DND-41 (cell line): ENCODE measurements around the gene TST.

Source experiments
- ATAC-seq: fragments of 200-7000 bp; cut with Tn5 transposase; 3 replicates; pipeline ENCODE4 v1.9.1; 2021; ENCODE audit warnings: low read depth; ENCODE audit not compliant: insufficient read depth
- DNase-seq: peaks from one replicate; pipeline ENCODE4 v3.0.0-alpha.2; 2020
- H2AFZ ChIP-seq: 2 replicates; pipeline ENCODE4 v1.6.0; 2012; ENCODE audit warnings: low read depth, low read length
- H3K27ac ChIP-seq: 2 replicates; pipeline ENCODE4 v1.5.1; 2012; ENCODE audit warnings: low read length, inconsistent platforms
- H3K27me3 ChIP-seq: fragments of 200-600 bp; sonication (generic); 2 replicates; pipeline ENCODE4 v1.6.0; 2012; ENCODE audit warnings: low read length, mild to moderate bottlenecking, inconsistent platforms; ENCODE audit not compliant: insufficient read depth, poor library complexity
- H3K36me3 ChIP-seq: 2 replicates; pipeline ENCODE4 v1.5.1; 2012; ENCODE audit warnings: low read length, inconsistent platforms; ENCODE audit not compliant: insufficient read depth
- H3K4me1 ChIP-seq: 2 replicates; pipeline ENCODE4 v1.5.1; 2012; ENCODE audit warnings: mild to moderate bottlenecking, low read length; ENCODE audit not compliant: insufficient read depth
- H3K4me2 ChIP-seq: 2 replicates; pipeline ENCODE4 v1.6.0; 2012; ENCODE audit warnings: mild to moderate bottlenecking, moderate library complexity, low read length, inconsistent platforms; ENCODE audit not compliant: insufficient read depth
- H3K4me3 ChIP-seq, 2 experiments: fragments of 200-600 bp in 1 of 2; shearing (Covaris generic) in 1 of 2; 2 replicates each; pipeline ENCODE4 v1.5.1; 2012 to 2016; ENCODE audit warnings: inconsistent platforms in 2 of 2, low read length in 2 of 2, mild to moderate bottlenecking in 2 of 2, low read depth in 1 of 2, moderate library complexity in 1 of 2
- H3K79me2 ChIP-seq: 2 replicates; pipeline ENCODE4 v1.6.0; 2012; ENCODE audit warnings: low read length, inconsistent platforms; ENCODE audit not compliant: insufficient read depth
- H3K9ac ChIP-seq: 2 replicates; pipeline ENCODE4 v1.6.0; 2012; ENCODE audit warnings: low read depth, mild to moderate bottlenecking, inconsistent platforms, low read length, moderate library complexity
- H3K9me3 ChIP-seq: 2 replicates; pipeline ENCODE4 v1.5.1; 2012; ENCODE audit warnings: low read length, moderate library complexity, mild to moderate bottlenecking, inconsistent platforms; ENCODE audit not compliant: insufficient read depth, severe bottlenecking
- H4K20me1 ChIP-seq: 2 replicates; pipeline ENCODE4 v1.6.0; 2012; ENCODE audit warnings: low read length; ENCODE audit not compliant: insufficient read depth
- EZH2 ChIP-seq: IDR thresholded peaks from 3 replicates; pipeline ENCODE4 v1.6.1; 2012; ENCODE audit warnings: borderline replicate concordance, low read depth, mild to moderate bottlenecking, moderate library complexity, low read length, inconsistent platforms; ENCODE audit not compliant: severe bottlenecking
- TF ChIP-seq, protein P1 (sequence below): IDR thresholded peaks from 2 replicates; pipeline ENCODE4 v1.5.1; 2012; ENCODE audit warnings: borderline replicate concordance, low read length, moderate library complexity, mild to moderate bottlenecking; ENCODE audit not compliant: poor library complexity, severe bottlenecking; ENCODE audit errors: extremely low read depth

Gene TST

DNA sequence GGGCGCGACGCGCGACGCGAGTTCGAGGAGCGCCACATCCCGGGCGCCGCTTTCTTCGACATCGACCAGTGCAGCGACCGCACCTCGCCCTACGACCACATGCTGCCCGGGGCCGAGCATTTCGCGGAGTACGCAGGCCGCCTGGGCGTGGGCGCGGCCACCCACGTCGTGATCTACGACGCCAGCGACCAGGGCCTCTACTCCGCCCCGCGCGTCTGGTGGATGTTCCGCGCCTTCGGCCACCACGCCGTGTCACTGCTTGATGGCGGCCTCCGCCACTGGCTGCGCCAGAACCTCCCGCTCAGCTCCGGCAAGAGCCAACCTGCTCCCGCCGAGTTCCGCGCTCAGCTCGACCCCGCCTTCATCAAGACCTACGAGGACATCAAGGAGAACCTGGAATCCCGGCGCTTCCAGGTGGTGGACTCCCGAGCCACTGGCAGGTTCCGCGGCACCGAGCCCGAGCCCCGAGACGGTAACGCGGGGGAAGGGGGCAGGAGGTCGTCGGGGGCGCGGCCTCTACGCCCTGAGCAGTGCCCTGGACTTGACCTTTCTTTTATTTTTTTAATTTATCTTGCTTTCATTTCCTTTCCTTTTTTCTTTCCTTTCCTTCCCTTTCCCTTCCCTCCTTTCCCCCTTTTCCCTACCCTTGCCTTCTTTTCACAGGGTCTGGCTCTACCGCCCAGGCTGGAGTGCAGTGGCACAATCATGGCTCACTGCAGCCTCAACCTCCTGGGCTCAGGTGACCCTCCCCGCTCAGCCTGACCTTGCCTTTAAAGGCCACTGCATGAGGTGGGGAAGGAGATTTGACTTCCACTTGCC is 5.3 kb upstream of the TST start:
- no peaks in the 10 kb centered on the region; the same call in 1 of the 2 replicates for H4K20me1 ChIP-seq
- H2AFZ ChIP-seq, result no peak overlapping the region
- ATAC-seq (no peak), DNase-seq (no peak)
- no peaks in the 10 kb centered on the region for H3K79me2 ChIP-seq
- H3K27ac ChIP-seq, result no peak overlapping the region
- no peaks in the 10 kb centered on the region for H3K36me3 ChIP-seq
- no peak overlapping the region for H3K4me3 ChIP-seq
- TF ChIP-seq EZH2, result no peak
- TF ChIP-seq, protein P1, sequence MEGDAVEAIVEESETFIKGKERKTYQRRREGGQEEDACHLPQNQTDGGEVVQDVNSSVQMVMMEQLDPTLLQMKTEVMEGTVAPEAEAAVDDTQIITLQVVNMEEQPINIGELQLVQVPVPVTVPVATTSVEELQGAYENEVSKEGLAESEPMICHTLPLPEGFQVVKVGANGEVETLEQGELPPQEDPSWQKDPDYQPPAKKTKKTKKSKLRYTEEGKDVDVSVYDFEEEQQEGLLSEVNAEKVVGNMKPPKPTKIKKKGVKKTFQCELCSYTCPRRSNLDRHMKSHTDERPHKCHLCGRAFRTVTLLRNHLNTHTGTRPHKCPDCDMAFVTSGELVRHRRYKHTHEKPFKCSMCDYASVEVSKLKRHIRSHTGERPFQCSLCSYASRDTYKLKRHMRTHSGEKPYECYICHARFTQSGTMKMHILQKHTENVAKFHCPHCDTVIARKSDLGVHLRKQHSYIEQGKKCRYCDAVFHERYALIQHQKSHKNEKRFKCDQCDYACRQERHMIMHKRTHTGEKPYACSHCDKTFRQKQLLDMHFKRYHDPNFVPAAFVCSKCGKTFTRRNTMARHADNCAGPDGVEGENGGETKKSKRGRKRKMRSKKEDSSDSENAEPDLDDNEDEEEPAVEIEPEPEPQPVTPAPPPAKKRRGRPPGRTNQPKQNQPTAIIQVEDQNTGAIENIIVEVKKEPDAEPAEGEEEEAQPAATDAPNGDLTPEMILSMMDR, result no peak
- H3K9me3 ChIP-seq, result no peaks in the 10 kb centered on the region
- peaks cover 15% of the 10 kb centered on the region for H3K27me3 ChIP-seq
- H3K9ac ChIP-seq, result no peak overlapping the region
- no peak overlapping the region for H3K4me2 ChIP-seq
- no peaks in the 10 kb centered on the region for H3K4me1 ChIP-seq

DNA sequence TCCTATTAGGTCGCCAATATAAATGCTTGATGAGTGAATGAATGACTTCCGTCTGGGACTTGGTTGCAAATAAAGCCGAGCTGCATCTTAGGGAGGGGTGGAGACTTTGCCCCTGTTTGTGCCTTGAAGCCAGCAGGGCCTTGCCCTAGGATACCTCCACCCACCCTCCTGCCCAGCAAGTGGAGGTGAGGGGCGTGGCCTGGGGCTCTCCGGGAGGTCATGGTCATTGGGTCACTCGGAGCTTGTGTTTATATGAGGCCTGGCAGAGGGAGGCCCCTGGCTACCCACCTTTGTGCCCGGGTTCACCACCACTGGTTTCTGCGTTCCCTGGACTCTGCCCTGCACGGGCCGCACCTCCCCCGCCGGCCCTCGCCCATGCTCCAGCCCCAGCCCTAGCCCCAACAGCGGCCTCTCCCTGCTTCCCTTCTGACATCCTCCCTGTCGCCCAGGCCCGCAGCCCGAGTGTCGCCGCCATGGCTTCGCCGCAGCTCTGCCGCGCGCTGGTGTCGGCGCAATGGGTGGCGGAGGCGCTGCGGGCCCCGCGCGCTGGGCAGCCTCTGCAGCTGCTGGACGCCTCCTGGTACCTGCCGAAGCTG is 4.6 kb upstream of the TST start:
- Histone ChIP-seq H3K36me3 (no peaks in the 10 kb centered on the region), H4K20me1 (no peaks in the 10 kb centered on the region; the same call in 1 of the 2 replicates), H2AFZ (no peak overlapping the region), H3K4me3 (no peak overlapping the region), H3K9ac (no peak overlapping the region), H3K27ac (no peak overlapping the region), H3K4me1 (no peaks in the 10 kb centered on the region), H3K79me2 (no peaks in the 10 kb centered on the region), H3K27me3 (peaks cover 15% of the 10 kb centered on the region), H3K9me3 (no peaks in the 10 kb centered on the region), H3K4me2 (no peak overlapping the region)
- TF ChIP-seq, protein P1, result no peak
- TF ChIP-seq EZH2, result no peak
- DNase-seq (no peak), ATAC-seq (no peak)

DNA sequence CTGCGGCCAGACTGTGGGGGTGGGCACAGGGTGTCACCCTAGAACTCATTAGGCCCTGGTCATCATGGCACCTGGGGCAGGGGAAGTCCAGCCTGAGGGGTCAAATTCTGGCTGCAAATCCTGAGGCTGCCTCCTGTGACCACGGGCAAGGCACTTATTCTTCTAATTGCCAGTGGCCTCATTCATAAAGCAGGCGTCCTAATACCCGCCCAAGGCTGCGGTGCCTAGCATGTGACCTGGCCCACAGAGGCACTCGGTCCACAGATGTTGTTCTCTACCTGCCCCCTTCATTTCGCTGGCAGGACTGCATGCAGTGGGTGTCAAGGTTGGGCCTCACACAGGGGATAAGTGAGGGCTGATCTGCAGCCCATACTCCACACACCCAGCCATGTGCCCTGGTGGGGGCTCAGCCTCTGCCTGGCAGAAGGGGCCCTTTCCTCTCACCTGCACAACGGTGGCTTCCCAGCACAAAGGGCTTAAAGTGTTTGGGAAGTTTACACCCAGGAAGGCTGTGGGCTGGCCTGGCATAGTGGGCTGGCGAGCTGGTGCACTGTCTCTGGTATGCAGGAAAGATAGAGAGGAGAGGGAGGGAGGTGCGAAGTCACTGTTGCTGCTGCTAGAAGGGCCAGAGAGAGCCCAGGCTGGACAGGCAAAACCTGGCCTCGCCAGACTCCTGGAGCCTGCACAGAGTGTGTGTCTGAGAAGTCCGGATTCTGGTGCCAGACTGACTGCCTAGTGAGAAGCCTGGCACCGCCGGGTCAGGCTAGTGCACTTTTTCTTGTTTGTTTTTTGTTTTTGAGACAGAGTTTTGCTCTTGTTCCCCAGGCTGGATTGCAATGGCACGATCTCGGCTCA is 3.5 kb upstream of the TST start:
- H3K27me3 ChIP-seq, result peaks cover 15% of the 10 kb centered on the region
- H3K4me2 ChIP-seq, result no peak overlapping the region
- no peak overlapping the region for H2AFZ ChIP-seq
- H3K27ac ChIP-seq, result no peak overlapping the region
- H3K36me3 ChIP-seq, result no peaks in the 10 kb centered on the region
- H4K20me1 ChIP-seq, result no peaks in the 10 kb centered on the region; the same call in 1 of the 2 replicates
- H3K9me3 ChIP-seq, result no peaks in the 10 kb centered on the region
- no peaks in the 10 kb centered on the region for H3K79me2 ChIP-seq
- no peaks in the 10 kb centered on the region for H3K4me1 ChIP-seq
- DNase-seq, result no peak
- no peak overlapping the region for H3K9ac ChIP-seq
- ATAC-seq, result no peak
- TF ChIP-seq, protein P1, result no peak
- TF ChIP-seq EZH2, result no peak
- no peak overlapping the region for H3K4me3 ChIP-seq
